ENCODE data around the gene NOL4L. TPM values are rescaled to one million over a fixed set of nuclear protein-coding genes. Genes with fewer than 3 reads are reported as not detected.

NOL4L gene
- total and polyA plus RNA-seq, 2 donors (not counting 3 experiments of a cell fraction or from before 2014, with no cell fraction given): 55.2 to 79.6 TPM

- H3K9me3 ChIP-seq (replicated peaks; ENCODE audit: control insufficient read depth, insufficient read depth, low read length): no peaks in the 10 kb centered on the region
- peaks cover 58% of the 10 kb centered on the region for H3K4me1 ChIP-seq (ENCODE audit: control insufficient read depth, extremely low read depth, insufficient read depth, low read length)
- H3K4me3 ChIP-seq (replicated peaks in 1 of 3; ENCODE audit: insufficient read depth in 1 of 3, low read depth in 1 of 3, low read length in 3 of 3): peak overlapping the region; percentile 85 to 96 (median 89)
- peak overlapping the region; percentile 84 for H3K9ac ChIP-seq (replicated peaks; ENCODE audit: extremely low read depth, insufficient read depth, low read length)
- no peaks in the 10 kb centered on the region for H3K27me3 ChIP-seq (ENCODE audit: control insufficient read depth in 2 of 2, insufficient read depth in 2 of 2, low read length in 2 of 2)
- H3K9me1 ChIP-seq (replicated peaks; ENCODE audit: control insufficient read depth, extremely low read depth, insufficient read depth, low read length): no peaks in the 10 kb centered on the region
- FAIRE-seq: no peak
- DNase-seq (ENCODE audit: low read depth, low spot score): peak; percentile 35
- dilution Hi-C loops (cut with MboI; ENCODE audit: extremely low pct_ligation_motif_present, low sequenced_read_pairs): no loop called here
- intact Hi-C loops (cut with micrococcal nuclease): loop anchor here (1.0 kb wide), 1 partner anchor 124 kb away; the partner anchor contains the start of gene ASXL1
- no TSS peak for BruUV-seq (replicated peaks)
- ChIA-PET POLR2A (interaction anchor here (0.7 kb wide), 1 partner anchor 60 kb away, joined by 3 read pairs; no protein-coding TSS in a partner anchor), CTCF (interaction anchor here (4.5 kb wide), 1 partner anchor 15 kb away, joined by 45 read pairs; no protein-coding TSS in a partner anchor)
- TF ChIP-seq FOS (IDR thresholded peaks at IDR 0.05; ENCODE audit: borderline replicate concordance, insufficient read depth, low read length): no peak
- TF ChIP-seq MYC (IDR thresholded peaks at IDR 0.05; ENCODE audit: low read depth, low read length): no peak
- H3K4me2 ChIP-seq (ENCODE audit: insufficient read depth, low read length): peak overlapping the region; percentile 93
- no peak overlapping the region for H2AFZ ChIP-seq (ENCODE audit: low read depth, low read length)
- H3K36me3 ChIP-seq (ENCODE audit: control insufficient read depth in 2 of 2, extremely low read depth in 1 of 2, insufficient read depth in 2 of 2, low read length in 2 of 2): no peaks in the 10 kb centered on the region
- H3K27ac ChIP-seq (ENCODE audit: insufficient read depth, low read depth, low read length): peak overlapping the region; percentile 67
- H4K20me1 ChIP-seq (replicated peaks; ENCODE audit: control insufficient read depth, extremely low read depth, insufficient read depth, low read length): peaks cover 2% of the 10 kb centered on the region
- peaks cover 55% of the 10 kb centered on the region for H3K79me2 ChIP-seq (ENCODE audit: control insufficient read depth, insufficient read depth, low read length)
Observed at GRCh38 chr20:32482442-32483261, 102.5 kb downstream of the NOL4L start.

- DNase-seq (ENCODE audit: low read depth, low spot score) (peak; percentile 19), FAIRE-seq (no peak)
- Histone ChIP-seq H3K79me2 (ENCODE audit: control insufficient read depth, insufficient read depth, low read length) (peaks cover 61% of the 10 kb centered on the region), H3K9me3 (replicated peaks; ENCODE audit: control insufficient read depth, insufficient read depth, low read length) (no peaks in the 10 kb centered on the region), H3K4me2 (ENCODE audit: insufficient read depth, low read length) (peak overlapping the region; percentile 93), H3K27ac (ENCODE audit: insufficient read depth, low read depth, low read length) (peak overlapping the region; percentile 67), H3K9me1 (replicated peaks; ENCODE audit: control insufficient read depth, extremely low read depth, insufficient read depth, low read length) (no peaks in the 10 kb centered on the region), H3K36me3 (ENCODE audit: control insufficient read depth in 2 of 2, extremely low read depth in 1 of 2, insufficient read depth in 2 of 2, low read length in 2 of 2) (no peaks in the 10 kb centered on the region), H3K4me3 (replicated peaks in 1 of 3; ENCODE audit: insufficient read depth in 1 of 3, low read depth in 1 of 3, low read length in 3 of 3) (peak overlapping the region; percentile 85 to 96 (median 89)), H4K20me1 (replicated peaks; ENCODE audit: control insufficient read depth, extremely low read depth, insufficient read depth, low read length) (peaks cover 2% of the 10 kb centered on the region), H2AFZ (ENCODE audit: low read depth, low read length) (no peak overlapping the region), H3K9ac (replicated peaks; ENCODE audit: extremely low read depth, insufficient read depth, low read length) (peak overlapping the region; percentile 84), H3K27me3 (ENCODE audit: control insufficient read depth in 2 of 2, insufficient read depth in 2 of 2, low read length in 2 of 2) (no peaks in the 10 kb centered on the region), H3K4me1 (ENCODE audit: control insufficient read depth, extremely low read depth, insufficient read depth, low read length) (peaks cover 64% of the 10 kb centered on the region)
- dilution Hi-C loops (cut with MboI; ENCODE audit: extremely low pct_ligation_motif_present, low sequenced_read_pairs): no loop called here
- CTCF ChIA-PET: interaction anchor here (1.7 kb wide), 1 partner anchor 16 kb away, joined by 7 read pairs; no protein-coding TSS in a partner anchor
- TF ChIP-seq POLR2AphosphoS5 (IDR thresholded peaks at IDR 0.05; ENCODE audit: insufficient read depth, low read depth, low read length) (no peak), POLR2A (IDR thresholded peaks at IDR 0.05; ENCODE audit: low read depth, low read length) (no peak), GATA2 (IDR thresholded peaks at IDR 0.05; ENCODE audit: insufficient read depth, insufficient read length, low read depth, low read length) (no peak)
- POLR2A ChIA-PET: no interaction called here
- no TSS peak for BruUV-seq (replicated peaks)
- intact Hi-C loops (cut with micrococcal nuclease): no loop called here
Observed at GRCh38 chr20:32482143-32482441, 103.0 kb downstream of the NOL4L start.

All from endothelial cell of umbilical vein (primary cell).